ENCODE results near the gene PARVA.

- TF ChIP-seq POLR2A (IDR thresholded peaks at IDR 0.05): no peak
- TF ChIP-seq CTCF (IDR thresholded peaks at IDR 0.05): no peak
- TF ChIP-seq EP300 (IDR thresholded peaks at IDR 0.05): peak in 1 of 2 donors; percentile 80
Observed at GRCh38 chr11:12508151-12508751, 130.9 kb downstream of the PARVA start.
